Left ventricle myocardium inferior (tissue), 1 donor: ENCODE data around the gene ZNF423. TPM values are rescaled to one million over a fixed set of nuclear protein-coding genes. Genes with fewer than 3 reads are reported as not detected.

ENCODE experiments used
- DNase-seq: peaks from one replicate; pipeline ENCODE4 v3.0.0-alpha.2; 2020
- H3K27ac ChIP-seq: fragments of 200-600 bp; replicated peaks from 2 replicates; pipeline ENCODE4 v1.8.0; 2021
- H3K27me3 ChIP-seq: fragments of 200-600 bp; 2 replicates; pipeline ENCODE4 v1.8.0; 2021; ENCODE audit warnings: low read depth
- H3K36me3 ChIP-seq: fragments of 200-600 bp; 2 replicates; pipeline ENCODE4 v1.8.0; 2021
- H3K4me1 ChIP-seq: fragments of 200-600 bp; 2 replicates; pipeline ENCODE4 v1.8.0; 2021
- H3K4me3 ChIP-seq: fragments of 200-600 bp; 2 replicates; pipeline ENCODE4 v1.8.0; 2021; ENCODE audit warnings: mild to moderate bottlenecking, moderate library complexity
- H3K9me3 ChIP-seq: fragments of 200-600 bp; replicated peaks from 2 replicates; pipeline ENCODE4 v1.8.0; 2021
- CTCF ChIP-seq: fragments of 200-600 bp; IDR thresholded peaks from 2 replicates; pipeline ENCODE4 v1.8.0; 2021; ENCODE audit warnings: antibody characterized with exemption, mild to moderate bottlenecking, borderline replicate concordance
- intact Hi-C: fragments of 100-400 bp; cut with micrococcal nuclease; formaldehyde crosslinking; loops from one replicate; pipeline ENCODE4 v1.11.0; 2022
- total RNA-seq: library from RNA; stranded (reverse); fragmentation: NEBNext Ultra II Directional; extraction: Animal tissue kit (Norgen Biotek cat#: 25700); gene quantifications from one replicate; pipeline ENCODE4 v1.2.1, GENCODE V29; 2021
- donor health status: DM: no; HTN: yes; CAD: no; lungs with severe emphysema.

Gene ZNF423
- total RNA-seq, 1 donor from 2014 or later = 8.6 TPM

- H3K36me3 ChIP-seq = peaks cover 14% of the 10 kb centered on the region
- H3K27me3 ChIP-seq = no peaks in the 10 kb centered on the region
- no peak overlapping the region for H3K4me3 ChIP-seq
- no peak for DNase-seq
- TF ChIP-seq CTCF = no peak
- H3K4me1 ChIP-seq = peaks cover 4% of the 10 kb centered on the region
- peaks cover 37% of the 10 kb centered on the region for H3K9me3 ChIP-seq
- no peak overlapping the region for H3K27ac ChIP-seq
- intact Hi-C loops = no loop called here
Observed at GRCh38 chr16:49647673-49648072, 208.2 kb downstream of the ZNF423 start.

- Histone ChIP-seq H3K27me3 (no peaks in the 10 kb centered on the region), H3K27ac (no peak overlapping the region), H3K4me1 (peaks cover 18% of the 10 kb centered on the region), H3K9me3 (peaks cover 37% of the 10 kb centered on the region), H3K36me3 (peaks cover 14% of the 10 kb centered on the region), H3K4me3 (no peak overlapping the region)
- DNase-seq = no peak
- intact Hi-C loops = no loop called here
- TF ChIP-seq CTCF = no peak
Observed at GRCh38 chr16:49645263-49645662, 210.6 kb downstream of the ZNF423 start.

GRCh38 chr16:49644145-49644463 lies 211.8 kb downstream of the ZNF423 start:
- peaks cover 35% of the 10 kb centered on the region for H3K9me3 ChIP-seq
- TF ChIP-seq CTCF = peak; percentile 27
- H3K27me3 ChIP-seq = no peaks in the 10 kb centered on the region
- no peak overlapping the region for H3K4me3 ChIP-seq
- intact Hi-C loops = no loop called here
- H3K36me3 ChIP-seq = peaks cover 14% of the 10 kb centered on the region
- DNase-seq = no peak
- H3K4me1 ChIP-seq = peaks cover 29% of the 10 kb centered on the region
- peak overlapping the region; percentile 15 for H3K27ac ChIP-seq

GRCh38 chr16:49643429-49644144 lies 212.3 kb downstream of the ZNF423 start:
- no peak overlapping the region for H3K4me3 ChIP-seq
- no peak for TF ChIP-seq CTCF
- H3K36me3 ChIP-seq = peaks cover 14% of the 10 kb centered on the region
- H3K4me1 ChIP-seq = peaks cover 35% of the 10 kb centered on the region
- peaks cover 30% of the 10 kb centered on the region for H3K9me3 ChIP-seq
- H3K27me3 ChIP-seq = no peaks in the 10 kb centered on the region
- peak overlapping the region; percentile 15 for H3K27ac ChIP-seq
- no peak for DNase-seq
- intact Hi-C loops = no loop called here

- Histone ChIP-seq H3K27ac (peak overlapping the region; percentile 81), H3K36me3 (peaks cover 26% of the 10 kb centered on the region), H3K27me3 (no peaks in the 10 kb centered on the region), H3K4me1 (peaks cover 42% of the 10 kb centered on the region), H3K4me3 (no peak overlapping the region), H3K9me3 (peaks cover 11% of the 10 kb centered on the region)
- no peak for DNase-seq
- intact Hi-C loops = no loop called here
- no peak for TF ChIP-seq CTCF
Observed at GRCh38 chr16:49641250-49641649, 214.7 kb downstream of the ZNF423 start.
